HL-60 (cell line): ENCODE measurements around the gene DYNLT4.

Source experiments
- CTCF ChIP-seq: IDR thresholded peaks from one replicate; pipeline ENCODE4 v1.5.1; 2011; ENCODE audit warnings: low read length, control low read depth, inconsistent platforms; ENCODE audit not compliant: insufficient read depth
- REST ChIP-seq: IDR thresholded peaks from 2 replicates; pipeline ENCODE4 v1.6.1; 2012; ENCODE audit warnings: low read depth; ENCODE audit not compliant: insufficient replicate concordance

- TF ChIP-seq CTCF (no peak), REST (no peak)
Observed at GRCh38 chr1:44806025-44806703, 987 bp downstream of the DYNLT4 start.
